HG03097 (cell line): ENCODE measurements around the gene FUT6.
"Not testable (repeated sequence)": the region's sequence is repeated elsewhere in the genome, so short reads cannot be mapped to it uniquely, and the experiment has no call there.

Source experiments
- ATAC-seq: cut with Tn5 transposase; IDR thresholded peaks from one replicate; pipeline ENCODE4 v1.9.1; 2021; ENCODE audit not compliant: unreplicated experiment, low FRiP score

The FUT6 gene

GRCh38 chr19:5788422-5788821 lies 51.1 kb downstream of the FUT6 start:
- ATAC-seq: no peak

GRCh38 chr19:5787409-5788182 lies 51.9 kb downstream of the FUT6 start:
- no peak for ATAC-seq

- no peak for ATAC-seq
Measured at GRCh38 chr19:5786593-5787408, 52.7 kb downstream of the FUT6 start.

- ATAC-seq: no peak
Measured at GRCh38 chr19:5785423-5785822, 54.1 kb downstream of the FUT6 start.

GRCh38 chr19:5784581-5785147 lies 54.8 kb downstream of the FUT6 start, which contains the start of gene PRR22:
Gene PRR22 (minus strand): TSS chr19:5784746. CDS start chr19:5784660, 86 bp downstream.
- no peak for ATAC-seq

- no peak for ATAC-seq
Measured at GRCh38 chr19:5782945-5783919, 56.3 kb downstream of the FUT6 start.

- no peak for ATAC-seq
Measured at GRCh38 chr19:5782322-5782721, 57.2 kb downstream of the FUT6 start.

DNA sequence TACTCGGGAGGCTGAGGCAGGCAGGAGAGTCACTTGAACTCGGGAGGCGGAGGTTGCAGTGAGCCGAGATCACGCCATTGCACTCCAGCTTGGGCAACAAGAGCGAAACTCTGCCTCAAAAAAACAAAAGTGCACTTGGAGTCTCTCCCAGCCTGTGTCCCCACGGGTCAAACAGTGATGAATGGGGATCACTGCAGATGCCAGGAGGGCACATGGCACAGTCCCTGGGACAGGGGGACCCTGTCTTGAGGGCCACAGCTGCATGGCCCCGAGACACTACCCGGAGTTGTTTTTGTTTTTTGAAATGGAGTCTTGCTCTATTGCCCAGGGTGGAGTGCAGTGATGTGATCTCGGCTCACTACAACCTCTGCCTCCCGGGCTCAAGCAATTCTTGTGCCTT lies 58.6 kb downstream of the FUT6 start:
- not testable (repeated sequence) for ATAC-seq
